ENCODE measurements around the gene TET2.

- no peak for TF ChIP-seq CTCF (IDR thresholded peaks at IDR 0.05)
- no peak for TF ChIP-seq POLR2A (IDR thresholded peaks at IDR 0.05)
- TF ChIP-seq EP300 (IDR thresholded peaks at IDR 0.05): no peak
Observed at GRCh38 chr4:105122350-105122749, 24.3 kb upstream of the TET2 start.

Data from sigmoid colon (tissue), 4 donors.